Neural progenitor cell (in vitro differentiated cells): ENCODE data around the gene ABCC5.

ENCODE experiments used
- EZH2 ChIP-seq: fragments of 200-600 bp; sonication (generic); IDR thresholded peaks from 2 replicates; pipeline ENCODE4 v1.6.1; 2017; ENCODE audit warnings: antibody characterized with exemption, mild to moderate bottlenecking, moderate library complexity
- EZH2phosphoT487 ChIP-seq: fragments of 200-600 bp; sonication (generic); IDR thresholded peaks from 2 replicates; pipeline ENCODE4 v1.6.1; 2017; ENCODE audit warnings: antibody characterized with exemption
- TF ChIP-seq, protein P1 (sequence below): fragments of 200-600 bp; sonication (generic); IDR thresholded peaks from 2 replicates; pipeline ENCODE4 v1.5.1; 2017; ENCODE audit warnings: antibody characterized with exemption, mild to moderate bottlenecking

GRCh38 chr3:183949690-183950089 is 68.0 kb downstream of the ABCC5 start:
- TF ChIP-seq, protein P1, sequence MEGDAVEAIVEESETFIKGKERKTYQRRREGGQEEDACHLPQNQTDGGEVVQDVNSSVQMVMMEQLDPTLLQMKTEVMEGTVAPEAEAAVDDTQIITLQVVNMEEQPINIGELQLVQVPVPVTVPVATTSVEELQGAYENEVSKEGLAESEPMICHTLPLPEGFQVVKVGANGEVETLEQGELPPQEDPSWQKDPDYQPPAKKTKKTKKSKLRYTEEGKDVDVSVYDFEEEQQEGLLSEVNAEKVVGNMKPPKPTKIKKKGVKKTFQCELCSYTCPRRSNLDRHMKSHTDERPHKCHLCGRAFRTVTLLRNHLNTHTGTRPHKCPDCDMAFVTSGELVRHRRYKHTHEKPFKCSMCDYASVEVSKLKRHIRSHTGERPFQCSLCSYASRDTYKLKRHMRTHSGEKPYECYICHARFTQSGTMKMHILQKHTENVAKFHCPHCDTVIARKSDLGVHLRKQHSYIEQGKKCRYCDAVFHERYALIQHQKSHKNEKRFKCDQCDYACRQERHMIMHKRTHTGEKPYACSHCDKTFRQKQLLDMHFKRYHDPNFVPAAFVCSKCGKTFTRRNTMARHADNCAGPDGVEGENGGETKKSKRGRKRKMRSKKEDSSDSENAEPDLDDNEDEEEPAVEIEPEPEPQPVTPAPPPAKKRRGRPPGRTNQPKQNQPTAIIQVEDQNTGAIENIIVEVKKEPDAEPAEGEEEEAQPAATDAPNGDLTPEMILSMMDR = no peak
- TF ChIP-seq EZH2 = no peak
- TF ChIP-seq EZH2phosphoT487 = no peak
